SK-N-SH (cell line): ENCODE results near the gene FAM9A. TPM values are rescaled to one million over a fixed set of nuclear protein-coding genes. Genes with fewer than 3 reads are reported as not detected.

ENCODE experiments used
- CTCF ChIA-PET: fragments of 300-600, 350-600 bp; formaldehyde crosslinking; extraction: SDS; loops from one replicate; lab custom pipeline; 2021; lab: Yijun Ruan, JAX
- POLR2A ChIA-PET: fragments of 350-600 bp; sonication (Branson Sonifier 250); formaldehyde crosslinking; extraction: SDS; loops from one replicate; lab custom pipeline; 2020; ENCODE audit warnings: antibody characterized with exemption, inconsistent platforms; lab: Yijun Ruan, JAX
- DNase-seq: peaks from one replicate; pipeline ENCODE4 v3.0.0; 2012
- H2AFZ ChIP-seq: fragments of 200-600 bp; sonication (generic); 2 replicates; pipeline ENCODE4 v1.8.1; 2016; ENCODE audit warnings: antibody characterized with exemption, mild to moderate bottlenecking, low read depth
- H3F3A ChIP-seq: fragments of 200-600 bp; sonication (generic); replicated peaks from 2 replicates; pipeline ENCODE3; 2016; ENCODE audit warnings: antibody characterized with exemption, mild to moderate bottlenecking; ENCODE audit not compliant: insufficient read depth
- H3K27ac ChIP-seq, 2 experiments: fragments of 200-500 bp in 1 of 2; fragments of 200-600 bp in 1 of 2; sonication (Bioruptor generic) in 1 of 2; sonication (generic), shearing (Covaris generic) in 1 of 2; 2 replicates each; pipeline versions ENCODE4 v1.5.1 to v1.6.1; 2014 to 2016; ENCODE audit warnings: low read depth in 2 of 2, inconsistent platforms in 1 of 2, low read length in 1 of 2, mild to moderate bottlenecking in 1 of 2, mixed read lengths in 1 of 2
- H3K27me3 ChIP-seq: fragments of 200-600 bp; sonication (generic), shearing (Covaris generic); 2 replicates; pipeline ENCODE4 v1.6.1; 2016; ENCODE audit warnings: mixed run types; ENCODE audit not compliant: insufficient read depth
- H3K36me3 ChIP-seq, 2 experiments: fragments of 200-500 bp in 1 of 2; fragments of 200-600 bp in 1 of 2; sonication (Bioruptor generic) in 1 of 2; sonication (generic) in 1 of 2; replicated peaks in 1 of 2; 2 replicates each; pipeline versions ENCODE3 to v1.5.1; 2014 to 2016; ENCODE audit warnings: low read length in 1 of 2, mild to moderate bottlenecking in 1 of 2; ENCODE audit not compliant: insufficient read depth in 2 of 2, control insufficient read depth in 1 of 2
- H3K4me1 ChIP-seq, 2 experiments: fragments of 200-500 bp in 1 of 2; fragments of 200-600 bp in 1 of 2; sonication (Bioruptor generic) in 1 of 2; sonication (generic), shearing (Covaris generic) in 1 of 2; 2 replicates each; pipeline versions ENCODE4 v1.5.1 to v1.6.1; 2014 to 2016; ENCODE audit warnings: low read depth in 1 of 2, low read length in 1 of 2, mixed run types in 1 of 2; ENCODE audit not compliant: insufficient read depth in 2 of 2, control insufficient read depth in 1 of 2
- H3K4me2 ChIP-seq: fragments of 200-600 bp; sonication (generic), shearing (Covaris generic); 2 replicates; pipeline ENCODE4 v1.6.1; 2017; ENCODE audit warnings: mixed run types
- H3K4me3 ChIP-seq, 2 experiments: fragments of 200-500 bp in 1 of 2; fragments of 200-600 bp in 1 of 2; sonication (Bioruptor generic) in 1 of 2; sonication (generic), shearing (Covaris generic) in 1 of 2; 2 replicates each; pipeline versions ENCODE4 v1.5.1 to v1.8.1; 2014 to 2016; ENCODE audit warnings: low read depth in 2 of 2, inconsistent platforms in 1 of 2, low read length in 1 of 2, mild to moderate bottlenecking in 1 of 2, mixed read lengths in 1 of 2, moderate library complexity in 1 of 2
- H3K79me2 ChIP-seq: fragments of 200-600 bp; sonication (generic); 2 replicates; pipeline ENCODE4 v1.8.1; 2017; ENCODE audit warnings: mild to moderate bottlenecking; ENCODE audit not compliant: insufficient read depth
- H3K9ac ChIP-seq: fragments of 200-600 bp; sonication (generic); 2 replicates; pipeline ENCODE4 v1.6.1; 2017; ENCODE audit warnings: mixed run types
- H3K9me2 ChIP-seq: fragments of 200-600 bp; sonication (generic); 2 replicates; pipeline ENCODE4 v1.6.1; 2017; ENCODE audit warnings: mixed run types
- H3K9me3 ChIP-seq: fragments of 200-600 bp; sonication (generic); 2 replicates; pipeline ENCODE4 v1.6.1; 2017; ENCODE audit warnings: mixed run types, mild to moderate bottlenecking, moderate library complexity
- H4K20me1 ChIP-seq: fragments of 200-600 bp; sonication (generic); 2 replicates; pipeline ENCODE4 v1.6.1; 2017; ENCODE audit warnings: mild to moderate bottlenecking, mixed run types; ENCODE audit not compliant: insufficient read depth
- CHD2 ChIP-seq: fragments of 150-350 bp; IDR thresholded peaks from 2 replicates; pipeline ENCODE4 v1.6.1; 2018; ENCODE audit warnings: low read length; ENCODE audit not compliant: partially characterized antibody
- CTCF ChIP-seq: fragments of 200-600 bp; sonication (generic); IDR thresholded peaks from 2 replicates; pipeline ENCODE4 v1.6.1; 2017; ENCODE audit warnings: antibody characterized with exemption, mild to moderate bottlenecking, moderate library complexity
- FOXM1 ChIP-seq: IDR thresholded peaks from 2 replicates; pipeline ENCODE4 v1.4.0; 2012; ENCODE audit warnings: low read depth, mild to moderate bottlenecking
- PBX3 ChIP-seq: IDR thresholded peaks from 2 replicates; pipeline ENCODE4; 2012
- RAD21 ChIP-seq: IDR thresholded peaks from 2 replicates; pipeline ENCODE4 v1.6.1; 2012; ENCODE audit warnings: mild to moderate bottlenecking, low read length
- SIN3A ChIP-seq: IDR thresholded peaks from 2 replicates; pipeline ENCODE4 v1.6.1; 2012; ENCODE audit warnings: low read depth, mild to moderate bottlenecking, low read length, moderate library complexity, borderline replicate concordance
- USF2 ChIP-seq: fragments of 150-350 bp; IDR thresholded peaks from 2 replicates; pipeline ENCODE4 v1.6.1; 2017; ENCODE audit warnings: antibody characterized with exemption, low read length, low read depth, borderline replicate concordance
- YY1 ChIP-seq: IDR thresholded peaks from 2 replicates; pipeline ENCODE4 v1.4.0; 2012; ENCODE audit warnings: low read depth, mild to moderate bottlenecking
- WGBS: methylation state at CpG from one replicate; pipeline ENCODE4 v1.1.6; 2017; ENCODE audit warnings: low lambda C conversion rate; 5-methylcytosine and 5-hydroxymethylcytosine counted together
- polyA plus RNA-seq, 3 experiments: library from polyadenylated mRNA; depleted of rRNA; stranded (reverse); fragments of >200 nt; gene quantifications; 2 replicates each; pipeline ENCODE4 v1.2.3, GENCODE V29; 2012

FAM9A gene
- polyA plus RNA-seq, 1 of the 3 experiments (the other 2 are of a cell fraction) = not detected

- Histone ChIP-seq H3K4me1 (no peaks in the 10 kb centered on the region), H3K27me3 (no peaks in the 10 kb centered on the region), H3K9me2 (no peaks in the 10 kb centered on the region), H3F3A (no peaks in the 10 kb centered on the region), H3K27ac (no peak overlapping the region), H2AFZ (no peak overlapping the region), H3K36me3 (no peaks in the 10 kb centered on the region), H3K4me3 (no peak overlapping the region), H3K79me2 (no peaks in the 10 kb centered on the region), H3K9me3 (no peaks in the 10 kb centered on the region), H4K20me1 (no peaks in the 10 kb centered on the region)
- CTCF ChIA-PET = no interaction called here
- WGBS = 54% methylated on average over 10 of the region's 25 CpGs
- TF ChIP-seq PBX3 = no peak
- TF ChIP-seq, all 33 proteins: peak for 0
- POLR2A ChIA-PET = no interaction called here
- Histone ChIP-seq H3K4me2 (no peak overlapping the region), H3K9ac (no peak overlapping the region)
- DNase-seq = no peak
Measured at GRCh38 chrX:8784162-8784561, 17.0 kb downstream of the FAM9A start.

GRCh38 chrX:8783714-8784098 is 17.5 kb downstream of the FAM9A start:
- Histone ChIP-seq H3K79me2 (no peaks in the 10 kb centered on the region), H3K9ac (no peak overlapping the region), H3F3A (no peaks in the 10 kb centered on the region), H3K4me3 (no peak overlapping the region), H3K4me2 (no peak overlapping the region), H3K36me3 (no peaks in the 10 kb centered on the region), H3K27me3 (no peaks in the 10 kb centered on the region), H4K20me1 (no peaks in the 10 kb centered on the region)
- 58% methylated on average over 13 of the region's 19 CpGs for whole genome bisulfite sequencing
- CTCF ChIA-PET = no interaction called here
- POLR2A ChIA-PET = no interaction called here
- TF ChIP-seq SIN3A (no peak), FOXM1 (no peak), USF2 (no peak)
- TF ChIP-seq, all 33 proteins: peak for 0
- Histone ChIP-seq H2AFZ (no peak overlapping the region), H3K27ac (no peak overlapping the region), H3K4me1 (no peaks in the 10 kb centered on the region), H3K9me3 (no peaks in the 10 kb centered on the region), H3K9me2 (no peaks in the 10 kb centered on the region)
- no peak for DNase-seq

- Histone ChIP-seq H3K9me2 (no peaks in the 10 kb centered on the region), H3K27me3 (no peaks in the 10 kb centered on the region), H3K9ac (no peak overlapping the region), H3K4me3 (no peak overlapping the region), H3K4me1 (no peaks in the 10 kb centered on the region), H3K4me2 (no peak overlapping the region), H3K27ac (no peak overlapping the region), H4K20me1 (no peaks in the 10 kb centered on the region), H3F3A (no peaks in the 10 kb centered on the region), H3K9me3 (no peaks in the 10 kb centered on the region), H3K79me2 (no peaks in the 10 kb centered on the region), H2AFZ (no peak overlapping the region), H3K36me3 (no peaks in the 10 kb centered on the region)
- CTCF ChIA-PET = no interaction called here
- 46% methylated on average over 21 of the region's 32 CpGs for WGBS
- POLR2A ChIA-PET = no interaction called here
- TF ChIP-seq YY1 = peak; percentile 43; the same call in 1 of the 2 replicates
- peak; percentile 35 for TF ChIP-seq RAD21
- no peak for TF ChIP-seq CHD2
- TF ChIP-seq CTCF = peak; percentile 55
- DNase-seq = peak; percentile 41
Measured at GRCh38 chrX:8783097-8783713, 18.0 kb downstream of the FAM9A start.
